Measurements from ENCODE around the gene NDUFB10. TPM values are rescaled to one million over a fixed set of nuclear protein-coding genes. Genes with fewer than 3 reads are reported as not detected.
A peak's percentile ranks its signal among the peaks of the same experiment; 100 is the strongest.

Gene NDUFB10
- polyA plus RNA-seq, 1 of the 3 experiments (the other 2 are of a cell fraction) = 468 TPM

GRCh38 chr16:2009164-2009711, 49.9 kb downstream of the NDUFB10 start (continued):
- TF ChIP-seq FOSL2 (IDR thresholded peaks at IDR 0.05; ENCODE audit: borderline replicate concordance, low read depth) = no peak
- no peak for TF ChIP-seq NRF1 (IDR thresholded peaks at IDR 0.05; ENCODE audit: low read depth, low read length)
- TF ChIP-seq GABPA (IDR thresholded peaks at IDR 0.05; ENCODE audit: low read depth) = no peak
- TF ChIP-seq REST (IDR thresholded peaks at IDR 0.05; ENCODE audit: low read depth, low read length) = no peak
- no peak for TF ChIP-seq TCF12 (IDR thresholded peaks at IDR 0.05)
- TF ChIP-seq YY1 (IDR thresholded peaks at IDR 0.05; ENCODE audit: low read depth) = no peak
- no peak for TF ChIP-seq MXI1 (IDR thresholded peaks at IDR 0.05; ENCODE audit: low read depth, low read length)
- no peak for TF ChIP-seq GATA2 (CRISPR knock-in tag; IDR thresholded peaks at IDR 0.05)
- TF ChIP-seq POLR2AphosphoS5 (IDR thresholded peaks at IDR 0.05; ENCODE audit: low read depth, low read length) = no peak
- no peak for TF ChIP-seq RXRA (IDR thresholded peaks at IDR 0.05; ENCODE audit: borderline replicate concordance, low read depth)
- no peak for TF ChIP-seq USF2 (IDR thresholded peaks at IDR 0.05; ENCODE audit: borderline replicate concordance, low read depth, low read length)
- no peak for TF ChIP-seq EZH2phosphoT487 (IDR thresholded peaks at IDR 0.05; ENCODE audit: borderline replicate concordance, low read depth)

GRCh38 chr16:2009791-2010510, 50.6 kb downstream of the NDUFB10 start, which contains the start of gene ZNF598:
Gene ZNF598 (minus strand): TSS chr16:2009821.
- Histone ChIP-seq H3K27ac (ENCODE audit: low read depth in 2 of 2, low read length in 1 of 2) (peak within 1 kb of the TSS; percentile 81 to 87), H3K79me2 (ENCODE audit: insufficient read depth) (peaks cover 56% of the 10 kb centered on the region), H3K9me2 (no peaks in the 10 kb centered on the region), H3K4me2 (peak within 1 kb of the TSS; percentile 97), H3K4me3 (ENCODE audit: low read depth in 2 of 2, low read length in 1 of 2) (peak within 1 kb of the TSS; percentile 90 to 91), H2AFZ (ENCODE audit: low read depth) (peak within 1 kb of the TSS; percentile 77; the same call in 1 of the 2 replicates), H3F3A (replicated peaks; ENCODE audit: insufficient read depth) (peaks cover 9% of the 10 kb centered on the region), H3K27me3 (ENCODE audit: insufficient read depth) (no peaks in the 10 kb centered on the region), H3K9me3 (no peaks in the 10 kb centered on the region), H3K9ac (peak within 1 kb of the TSS; percentile 95), H3K36me3 (replicated peaks in 1 of 2; ENCODE audit: control insufficient read depth in 1 of 2, insufficient read depth in 2 of 2, low read length in 1 of 2) (peaks cover 0 to 6% of the 10 kb centered on the region in 2 experiments), H3K4me1 (ENCODE audit: control insufficient read depth in 1 of 2, insufficient read depth in 2 of 2, low read depth in 1 of 2, low read length in 1 of 2) (peaks cover 18 to 46% of the 10 kb centered on the region in 2 experiments; a peak in 3 of 4 replicates), H4K20me1 (ENCODE audit: insufficient read depth) (peaks cover 42% of the 10 kb centered on the region)
- 9% methylated on average over 13 of the region's 52 CpGs for WGBS (ENCODE audit: low lambda C conversion rate)
- POLR2A ChIA-PET = no interaction called here
- CTCF ChIA-PET = interaction anchor here (1.1 kb wide), 1 partner anchor 12 kb away, joined by 3 read pairs; no protein-coding TSS in a partner anchor
- DNase-seq = peak; percentile 98
- TF ChIP-seq SIN3A (IDR thresholded peaks at IDR 0.05; ENCODE audit: borderline replicate concordance, low read depth, low read length) (peak; percentile 59; the same call in 1 of the 2 replicates), REST (IDR thresholded peaks at IDR 0.05; ENCODE audit: low read depth, low read length) (peak; percentile 31; the same call in 1 of the 2 replicates), GABPA (IDR thresholded peaks at IDR 0.05; ENCODE audit: low read depth) (peak; percentile 89), CHD2 (IDR thresholded peaks at IDR 0.05; ENCODE audit: low read length, partially characterized antibody) (peak; percentile 53), JUND (IDR thresholded peaks at IDR 0.05) (no peak), POLR2AphosphoS5 (IDR thresholded peaks at IDR 0.05; ENCODE audit: low read depth, low read length) (peak; percentile 72), MAX (IDR thresholded peaks at IDR 0.05; ENCODE audit: low read depth) (peak; percentile 87; the same call in 1 of the 2 replicates), ELF1 (IDR thresholded peaks at IDR 0.05) (peak; percentile 74), TAF1 (IDR thresholded peaks at IDR 0.05; ENCODE audit: borderline replicate concordance, low read depth, low read length) (peak; percentile 80), YY1 (IDR thresholded peaks at IDR 0.05; ENCODE audit: low read depth) (no peak), USF2 (IDR thresholded peaks at IDR 0.05; ENCODE audit: borderline replicate concordance, low read depth, low read length) (no peak)
